HG02623 (cell line): ENCODE results near the gene VSIG2.

ENCODE experiments used
- ATAC-seq: cut with Tn5 transposase; IDR thresholded peaks from one replicate; pipeline ENCODE4 v1.9.1; 2021; ENCODE audit warnings: moderate library complexity; ENCODE audit not compliant: unreplicated experiment

The VSIG2 gene

DNA sequence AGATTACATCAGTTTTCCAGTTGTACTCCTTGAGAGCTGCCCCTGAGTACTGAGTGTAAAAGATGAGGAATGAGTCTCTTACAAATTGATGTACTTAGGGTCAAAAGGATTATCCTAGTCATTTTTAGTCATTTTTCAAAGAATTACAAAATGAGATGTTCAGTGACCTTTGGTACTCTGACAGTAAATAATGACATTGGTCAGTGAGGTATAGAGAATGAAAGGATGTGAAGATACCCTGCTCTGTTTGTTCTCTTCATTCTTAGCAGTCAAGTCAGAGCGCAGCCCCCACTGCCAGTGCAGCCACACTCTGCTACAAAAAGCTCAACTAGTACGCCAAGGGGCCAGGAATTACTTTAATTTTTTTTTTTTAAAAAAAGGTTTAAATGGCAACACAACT is 14.1 kb upstream of the VSIG2 start:
- ATAC-seq, result no peak

DNA sequence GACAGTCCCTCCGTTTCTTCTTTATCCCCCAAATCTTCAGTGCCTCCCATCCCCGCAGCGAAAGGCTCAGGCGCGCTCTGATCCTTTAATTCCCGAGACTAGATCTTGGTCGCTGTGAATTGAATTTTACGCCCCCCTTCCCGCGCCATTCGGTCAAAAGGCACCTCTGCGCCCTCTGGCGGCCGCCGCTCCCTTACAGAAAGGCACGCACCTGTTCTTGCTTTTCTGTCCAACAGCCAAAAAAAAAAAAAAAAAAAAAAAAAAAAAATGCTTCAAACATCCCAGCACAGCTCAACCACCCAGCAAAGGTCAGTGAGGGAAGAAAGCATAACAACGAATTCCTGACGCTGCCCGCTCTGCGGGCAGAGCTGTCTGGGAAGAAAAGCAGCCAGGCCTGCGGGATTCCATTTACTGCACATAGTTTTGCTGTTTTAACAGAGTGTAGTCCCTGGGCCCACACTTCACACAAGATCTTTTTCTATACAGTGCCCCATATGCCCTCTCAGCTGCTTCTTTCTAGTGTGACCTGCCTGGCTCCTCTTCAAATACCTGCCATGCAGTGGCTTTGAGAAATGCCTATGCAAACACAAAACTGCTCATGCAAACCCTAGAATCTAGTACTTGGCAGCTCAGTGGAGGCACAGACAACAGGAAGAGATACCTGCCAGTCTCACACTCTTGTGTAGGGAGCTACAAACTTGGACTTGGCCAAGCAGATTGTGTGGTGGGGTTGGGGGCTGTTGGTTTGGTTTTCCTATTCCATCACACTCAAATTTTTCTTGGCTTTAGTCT is 11.3 kb upstream of the VSIG2 start:
- ATAC-seq, result no peak

DNA sequence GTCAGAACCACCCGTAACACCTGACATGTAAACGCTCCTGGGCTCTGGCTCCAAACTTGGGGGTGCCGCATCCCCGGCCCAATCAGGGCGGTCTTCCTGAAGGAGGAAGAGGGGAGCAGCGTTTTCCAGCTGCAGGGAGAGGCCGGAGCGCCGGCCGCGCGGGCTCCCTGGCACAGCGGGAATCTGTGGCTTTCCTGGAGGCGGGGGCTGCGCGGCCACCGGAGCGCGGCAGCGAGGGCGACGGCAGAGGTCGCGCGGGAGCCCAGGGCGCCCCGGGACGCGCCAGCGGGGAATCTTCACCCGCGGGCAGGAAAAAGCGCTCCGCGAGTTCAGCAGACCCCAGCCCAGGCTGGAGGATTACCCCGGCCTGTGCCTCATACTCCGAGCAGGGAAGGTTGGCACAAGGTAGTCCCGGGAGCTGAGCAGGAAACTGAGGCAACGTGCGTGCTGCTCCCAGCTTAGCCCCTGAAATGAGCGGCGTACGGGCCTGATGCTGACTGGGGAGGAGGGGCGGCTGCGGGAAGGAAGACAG is 10.6 kb upstream of the VSIG2 start:
- no peak for ATAC-seq

DNA sequence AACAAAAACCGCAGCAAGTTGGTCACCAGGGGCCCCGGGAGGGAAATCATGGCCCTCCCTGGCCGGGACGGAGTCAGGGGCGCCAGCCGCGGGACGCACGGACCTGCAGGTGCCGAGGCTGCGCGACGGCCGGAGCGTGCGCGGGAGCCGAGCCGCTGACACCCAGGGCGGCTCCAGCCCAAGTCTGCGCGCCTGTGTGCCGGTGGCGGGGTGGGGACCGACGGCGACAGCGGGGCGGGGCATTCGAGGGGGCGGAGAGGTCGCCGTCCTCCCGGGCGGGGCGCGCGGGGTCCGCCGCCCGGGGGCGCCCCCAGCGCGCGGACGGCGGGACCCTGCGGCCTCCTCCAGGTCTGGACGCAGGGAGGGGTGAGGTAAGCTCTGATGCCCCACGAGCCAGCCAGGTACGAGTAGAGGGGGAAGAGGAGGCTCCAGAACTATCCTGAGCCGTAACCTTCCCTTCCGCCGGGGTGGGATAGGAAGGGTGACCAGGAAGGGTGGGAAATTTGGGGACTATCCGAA is 10.1 kb upstream of the VSIG2 start, which contains the start of gene ESAM:
ESAM (minus strand) TSS at position 186 of the 519 bp plus-strand sequence; CDS start at position 50, 136 bp downstream.
- peak; percentile 54 for ATAC-seq

DNA sequence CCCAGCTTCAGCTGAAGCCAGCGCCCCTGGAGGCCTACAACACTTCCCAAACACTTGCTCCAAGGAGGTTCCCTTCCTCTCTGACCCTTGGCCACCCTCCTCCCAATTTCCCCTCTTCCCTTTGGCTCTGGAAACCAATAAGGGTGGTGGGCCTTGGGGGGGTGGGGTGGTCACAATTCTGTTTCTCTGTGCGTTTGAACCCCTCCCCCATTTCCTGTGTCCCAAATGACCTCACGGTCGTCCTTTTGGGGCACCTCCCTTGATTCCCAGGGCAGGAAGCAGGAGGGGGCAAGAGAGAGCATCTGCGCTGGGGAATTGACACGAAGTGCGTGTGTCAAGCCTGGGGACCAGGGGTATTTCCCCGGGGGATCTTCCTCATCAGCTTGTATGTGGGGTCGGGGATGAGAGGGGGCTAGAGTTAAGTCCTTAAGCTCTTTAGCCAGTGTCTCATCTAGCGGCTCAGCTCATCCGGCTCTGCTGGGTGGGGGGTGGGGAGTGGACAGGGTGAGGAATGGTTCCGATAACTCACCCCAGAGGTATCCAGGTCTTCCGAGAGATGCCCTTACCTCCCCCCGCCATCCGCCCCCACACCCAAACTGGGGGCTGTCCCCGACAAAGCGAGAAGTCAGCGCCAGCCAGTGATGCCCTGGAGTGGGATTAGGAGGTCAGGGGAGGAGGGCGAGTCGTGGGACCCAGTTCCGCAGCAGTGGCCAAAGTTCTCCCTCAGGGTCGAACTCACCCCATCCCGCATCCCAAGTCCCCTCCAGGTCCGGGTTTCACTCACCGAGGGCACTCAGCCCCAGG is 9.4 kb upstream of the VSIG2 start:
- ATAC-seq, result no peak

DNA sequence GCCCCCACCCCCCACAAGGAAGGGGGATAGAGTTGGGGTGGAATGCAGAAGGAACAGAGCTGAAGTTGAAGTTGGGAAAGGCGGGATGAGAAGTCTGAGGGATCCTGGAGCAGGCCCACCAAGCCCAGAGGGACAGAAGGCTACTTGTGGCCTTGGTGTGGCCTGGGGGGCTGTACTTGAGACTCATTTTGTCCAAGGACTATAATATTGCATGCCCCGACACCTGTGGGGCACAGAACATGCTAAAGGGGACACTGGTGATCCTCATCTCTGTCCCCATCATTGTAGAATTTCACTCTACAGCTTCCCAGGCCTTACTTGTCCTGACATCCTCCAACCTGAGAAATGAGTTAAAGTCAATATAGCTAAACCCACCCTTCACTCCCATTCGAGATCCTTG is 8.8 kb upstream of the VSIG2 start:
- ATAC-seq, result no peak

DNA sequence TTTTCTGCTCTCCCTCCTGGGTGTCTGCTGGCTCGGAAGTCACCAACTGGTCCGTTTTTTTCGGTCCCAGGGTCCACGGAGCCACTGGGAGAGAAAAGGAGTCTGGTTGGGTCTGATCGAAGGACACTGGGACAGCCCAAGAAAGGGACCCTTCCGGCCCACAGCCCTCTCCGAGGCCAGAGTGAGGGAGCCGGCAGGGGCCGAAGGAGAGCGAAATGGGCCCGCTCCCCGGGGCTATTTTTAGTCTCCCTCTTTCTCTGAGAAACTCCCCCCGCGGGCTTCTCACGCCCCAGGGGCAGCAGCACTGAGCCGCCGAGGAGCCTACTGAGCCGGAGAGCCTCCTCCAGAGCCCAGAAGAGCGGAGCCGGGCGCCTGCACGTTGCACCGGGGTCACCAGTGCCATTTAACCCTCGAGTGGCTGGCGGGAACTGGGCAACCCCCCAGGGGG is 8.2 kb upstream of the VSIG2 start:
- peak; percentile 26 for ATAC-seq

DNA sequence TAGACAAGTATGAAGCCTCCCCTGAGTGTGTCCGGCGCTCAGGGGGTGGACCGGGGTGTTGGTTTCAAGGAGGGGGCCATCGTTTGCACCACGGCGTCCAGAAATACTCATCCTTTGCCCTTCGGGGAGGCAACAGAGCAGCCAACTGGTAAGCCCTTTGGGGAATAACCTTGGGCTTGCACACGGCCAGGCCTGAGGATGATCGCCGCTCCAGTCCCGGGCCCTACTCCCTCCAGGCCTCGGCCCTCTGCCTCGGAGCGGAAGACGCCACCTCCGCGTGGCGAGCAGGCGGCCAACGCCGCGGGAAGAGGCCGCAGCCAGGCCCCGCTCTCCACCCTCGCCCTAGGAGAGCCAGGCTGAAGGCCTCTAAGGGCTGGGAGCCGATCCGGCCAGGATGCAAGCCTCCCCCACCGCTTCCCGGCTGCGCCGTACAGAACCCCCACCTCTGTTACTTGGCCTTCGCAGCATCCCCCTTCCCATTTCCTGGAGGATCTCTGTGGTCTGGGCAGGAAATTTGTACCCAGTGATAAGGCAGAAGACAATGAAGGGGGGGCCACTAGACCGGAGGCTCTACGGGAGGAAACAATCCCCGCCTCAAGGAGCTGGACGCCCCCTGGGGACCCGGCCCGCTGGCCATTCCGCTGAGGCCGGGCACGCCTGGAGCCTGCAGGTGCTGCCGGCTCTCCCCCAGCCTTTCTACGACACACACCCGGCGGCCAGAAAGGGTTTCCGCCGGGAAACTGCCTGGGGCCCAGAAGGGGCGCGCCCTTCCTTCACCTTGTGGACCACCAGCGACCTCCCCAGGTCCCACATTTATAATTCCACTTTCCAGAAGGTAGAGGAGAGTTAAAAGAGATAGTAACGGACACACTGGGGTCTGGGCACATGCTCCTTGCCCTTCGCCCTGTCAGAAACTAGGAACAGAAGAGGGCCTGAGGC is 7.5 kb upstream of the VSIG2 start:
- ATAC-seq, result no peak

DNA sequence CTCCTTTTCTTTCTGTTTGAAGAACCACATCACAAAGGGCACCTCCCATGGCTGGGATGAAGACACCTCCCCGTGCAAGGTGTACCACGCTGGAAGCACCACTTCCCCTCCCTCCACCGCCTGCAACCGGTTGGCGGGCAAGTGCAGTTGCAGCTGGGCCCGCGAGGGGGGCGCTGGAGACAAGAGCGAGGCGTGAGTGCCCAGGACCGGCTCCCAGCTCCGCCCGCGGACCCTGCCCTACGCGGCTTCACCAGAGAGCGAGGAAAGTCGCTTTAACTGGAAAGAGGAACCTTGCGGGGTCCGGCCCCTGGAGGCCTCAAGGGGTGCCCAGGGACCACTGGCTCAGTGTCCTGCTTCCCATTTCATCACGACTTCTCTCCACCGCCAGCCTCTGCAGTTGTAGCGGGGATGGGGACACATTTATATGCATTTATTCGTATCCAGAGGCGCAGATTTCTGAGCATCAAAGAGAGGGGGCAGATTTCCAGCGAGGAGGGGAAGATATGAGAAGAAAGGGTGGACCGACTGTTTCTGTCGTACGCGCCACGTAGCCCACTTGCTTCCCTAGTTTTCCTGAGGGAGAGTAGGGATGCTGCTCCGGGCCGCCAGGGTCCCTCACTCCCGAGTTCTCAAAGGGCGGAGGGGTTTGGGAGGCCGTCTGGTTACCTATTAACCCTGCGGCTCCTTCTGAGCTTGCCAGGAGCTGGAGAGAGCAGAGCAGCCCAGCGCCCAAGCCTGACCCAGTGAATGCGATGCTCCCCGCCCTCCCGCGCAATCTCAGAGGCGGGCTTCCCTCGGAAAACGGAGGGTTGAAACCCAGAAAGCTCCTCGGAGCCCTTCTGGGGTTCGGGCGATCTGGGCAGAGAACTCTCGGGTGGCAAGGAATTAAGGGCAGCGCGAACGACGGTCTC is 6.6 kb upstream of the VSIG2 start:
- ATAC-seq, result peak; percentile 50

DNA sequence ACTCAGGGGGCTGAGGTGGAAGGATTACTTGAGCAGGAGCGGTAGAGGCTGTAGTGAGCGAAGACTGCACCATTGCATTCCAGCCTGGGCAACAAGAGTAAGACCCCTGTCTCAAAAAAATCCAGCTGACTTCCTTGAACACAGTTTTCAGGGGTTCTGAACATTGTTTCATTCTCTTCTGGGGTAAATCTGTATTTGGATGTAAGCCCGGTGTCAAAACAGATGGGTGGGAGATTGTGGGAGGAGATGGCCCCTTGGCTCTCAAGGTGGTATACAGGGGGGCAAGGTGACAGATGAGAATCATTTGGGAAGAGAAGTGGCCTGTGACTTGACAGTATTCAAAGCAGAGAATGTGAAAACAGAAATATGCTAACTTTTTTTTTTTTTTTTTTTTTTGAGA is 5.3 kb upstream of the VSIG2 start:
- ATAC-seq, result no peak

DNA sequence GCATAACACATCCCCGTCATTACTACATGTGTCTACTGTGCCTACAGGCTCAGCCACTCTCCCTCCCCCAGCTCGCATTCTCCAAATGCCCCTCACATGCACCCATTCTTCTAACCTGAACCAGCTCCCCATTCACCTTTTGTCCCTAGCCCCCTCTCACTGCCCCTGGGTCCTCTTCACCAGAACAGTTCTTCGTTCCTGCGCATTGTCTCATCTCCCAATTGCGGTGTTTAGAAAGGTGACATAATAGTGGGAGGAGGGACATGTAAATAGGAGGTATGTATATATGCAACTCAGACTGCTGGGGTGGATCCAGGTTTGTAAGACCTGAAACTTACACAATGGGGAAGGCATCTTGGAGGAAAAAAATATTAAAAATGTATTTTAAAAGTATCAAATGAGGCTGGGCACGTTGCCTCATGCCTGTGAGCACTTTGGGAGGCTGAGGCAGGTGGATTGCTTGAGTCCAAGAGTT is 4.7 kb upstream of the VSIG2 start:
- ATAC-seq, result no peak

DNA sequence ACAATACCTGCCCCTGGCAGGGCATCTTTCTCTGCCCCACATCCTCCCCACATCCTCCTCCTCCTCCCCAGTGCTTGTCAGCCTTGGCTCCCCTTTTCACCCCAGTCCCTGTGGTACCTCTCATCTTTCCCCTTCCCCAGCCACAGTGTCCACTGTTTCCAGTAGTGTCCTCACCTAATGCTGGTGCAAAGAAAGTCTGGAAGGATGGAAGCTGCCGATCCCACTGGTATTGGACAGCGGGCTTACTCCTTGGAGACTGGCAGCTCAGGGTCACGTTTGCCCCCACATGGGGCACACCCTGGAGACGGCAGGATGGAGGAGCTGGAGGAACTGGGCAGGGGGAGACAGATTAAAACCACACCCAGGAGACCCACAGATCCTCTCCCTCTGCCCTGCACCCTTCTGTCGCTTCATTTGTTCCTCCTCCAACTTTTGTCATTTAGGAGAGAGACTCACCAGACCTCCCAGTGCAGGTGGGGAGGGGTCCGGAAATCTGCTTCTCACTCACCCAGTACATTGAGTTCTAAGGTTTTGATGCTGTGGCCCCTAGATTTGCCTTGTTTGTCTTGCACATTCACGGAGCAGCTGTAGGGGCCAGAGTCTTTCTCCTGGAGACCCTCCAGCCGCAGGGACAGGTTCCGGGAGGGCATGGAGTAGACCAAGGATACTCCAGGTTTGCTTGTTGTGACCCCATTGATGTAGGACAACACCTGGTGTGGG is 4.1 kb upstream of the VSIG2 start:
- no peak for ATAC-seq

DNA sequence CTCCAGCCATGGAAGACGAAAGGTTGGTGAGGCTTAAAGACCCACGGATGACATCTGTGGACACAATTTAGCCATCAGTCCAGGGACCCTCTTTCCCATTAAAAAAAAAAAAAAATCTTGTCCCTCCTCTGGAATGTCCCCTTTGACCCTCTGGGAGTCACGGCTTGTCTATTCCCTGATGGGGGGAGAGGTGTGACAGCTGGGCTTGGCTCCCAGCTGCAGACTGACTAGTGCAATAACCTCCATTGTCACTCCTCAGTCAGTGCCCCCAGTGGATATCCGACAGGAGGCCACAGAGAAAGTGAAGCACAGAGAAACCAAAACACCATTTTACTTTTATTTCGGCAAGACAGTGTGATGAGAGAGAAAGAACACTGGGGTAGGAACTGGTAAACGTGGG is 2.7 kb upstream of the VSIG2 start:
- no peak for ATAC-seq

DNA sequence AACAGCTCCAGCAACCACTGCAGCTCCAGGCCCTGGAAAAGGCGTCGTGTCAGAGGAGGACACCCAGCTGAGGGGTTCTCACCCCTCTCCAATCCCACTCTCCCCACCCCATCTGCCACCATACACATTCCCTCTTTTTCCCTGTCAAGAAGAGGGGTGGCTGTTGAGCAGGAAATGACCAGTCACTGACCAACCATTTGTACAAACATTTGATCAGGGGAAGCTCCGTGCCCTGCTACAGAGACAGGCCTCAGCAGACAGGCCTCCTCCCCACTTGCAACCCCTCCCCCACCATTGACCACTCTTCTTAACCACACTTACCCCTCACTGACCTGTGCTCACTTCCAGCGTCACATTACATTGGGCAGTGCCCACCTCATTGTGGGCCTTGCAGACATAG is 2.3 kb upstream of the VSIG2 start:
- no peak for ATAC-seq

DNA sequence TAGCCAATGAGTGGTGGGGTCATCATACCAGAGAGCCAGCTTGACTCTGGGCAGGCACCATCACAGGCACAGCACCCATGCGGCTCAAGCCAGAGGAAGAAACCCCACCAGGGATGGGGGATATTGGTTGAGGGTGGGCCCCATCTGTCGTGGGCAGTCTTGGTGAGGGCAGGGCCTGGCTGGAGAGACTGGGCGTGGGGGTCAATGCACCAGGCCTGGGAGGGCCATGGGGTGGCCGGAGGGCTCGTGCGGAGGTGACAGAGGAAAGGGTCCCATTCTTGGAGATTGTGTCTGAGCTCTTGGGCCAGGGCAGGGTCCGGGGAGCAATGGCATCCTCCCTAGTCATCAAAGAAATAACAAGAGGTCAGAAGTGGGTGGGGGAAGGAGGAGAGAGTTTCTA is 1.6 kb upstream of the VSIG2 start:
- no peak for ATAC-seq

DNA sequence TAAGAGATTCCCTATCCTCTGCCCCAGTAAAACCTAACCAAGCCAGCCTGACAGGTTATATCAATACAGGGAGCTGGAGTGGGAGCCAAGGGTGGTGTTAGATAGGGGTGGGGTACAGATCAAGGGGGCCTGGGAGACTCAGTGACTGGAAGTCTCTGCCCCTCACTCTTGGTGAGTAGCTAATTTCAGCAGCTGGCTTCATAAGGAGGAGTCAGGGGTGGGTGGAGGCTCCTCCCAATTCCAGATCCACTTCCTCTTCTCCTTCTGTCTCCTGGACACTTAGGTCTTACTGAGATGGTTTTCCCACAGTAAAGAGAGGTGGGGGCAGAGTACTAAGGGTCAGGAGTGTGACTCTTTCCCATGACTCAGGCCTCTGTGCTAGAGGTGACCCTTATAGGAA is 1.1 kb upstream of the VSIG2 start:
- ATAC-seq, result no peak

DNA sequence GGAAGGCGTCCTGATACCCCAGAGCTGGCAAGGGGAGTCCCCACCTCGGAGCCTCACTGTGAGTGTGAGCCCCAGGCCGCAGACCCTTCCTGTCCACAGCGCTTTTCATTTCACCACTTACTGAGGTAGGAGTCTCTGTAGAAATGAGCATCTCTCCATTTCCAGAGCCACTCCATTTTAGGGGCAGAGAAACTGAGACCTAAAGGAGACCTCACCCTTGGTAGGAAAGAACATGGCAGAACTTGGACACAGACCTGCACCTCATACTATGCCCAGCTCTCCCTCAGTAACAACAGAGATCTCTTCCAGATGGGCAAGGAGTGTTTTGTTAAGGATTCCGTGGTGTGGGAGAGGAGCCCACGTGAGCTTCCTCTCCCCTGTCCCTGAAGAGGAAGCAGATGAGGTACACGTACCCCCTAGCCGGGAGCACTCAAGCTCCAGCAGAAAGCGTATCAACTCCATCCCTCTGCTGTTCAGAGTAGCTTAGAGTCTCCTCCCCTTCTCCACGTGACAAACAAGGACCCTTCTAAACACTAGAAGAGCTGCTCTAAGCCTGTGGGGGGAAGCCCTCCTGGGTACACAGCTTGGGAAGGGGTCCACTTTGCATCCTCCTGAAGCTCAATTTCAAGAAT is 532 bp upstream of the VSIG2 start:
- ATAC-seq, result no peak

DNA sequence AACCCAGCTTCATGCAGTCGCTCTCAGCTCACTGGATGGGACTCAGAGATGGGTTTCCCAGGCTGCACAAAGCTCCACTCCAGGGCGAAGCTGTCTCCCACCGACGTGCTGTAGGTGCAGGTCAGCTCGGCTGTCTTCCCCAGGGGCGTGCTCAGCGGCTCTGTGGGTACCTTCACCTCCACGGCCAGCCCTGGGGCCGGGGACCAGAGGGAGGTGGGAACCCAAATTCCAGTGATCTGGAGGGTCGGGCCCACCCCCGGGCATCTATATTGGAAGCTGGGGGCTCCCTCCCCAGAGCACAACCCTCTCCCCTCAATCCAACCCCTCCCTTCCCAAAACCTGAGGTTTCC is 689 bp downstream of the VSIG2 start:
- ATAC-seq, result no peak
